ENCODE measurements around the gene WDR82.
"Not testable (repeated sequence)": the region's sequence is repeated elsewhere in the genome, so short reads cannot be mapped to it uniquely, and the experiment has no call there.

WDR82 gene

GRCh38 chr3:52289747-52290595, 11.5 kb upstream of the WDR82 start:
- DNase-seq (ENCODE audit: low read depth) = no peak

GRCh38 chr3:52289338-52289746, 10.9 kb upstream of the WDR82 start:
- DNase-seq (ENCODE audit: low read depth) = no peak

DNA sequence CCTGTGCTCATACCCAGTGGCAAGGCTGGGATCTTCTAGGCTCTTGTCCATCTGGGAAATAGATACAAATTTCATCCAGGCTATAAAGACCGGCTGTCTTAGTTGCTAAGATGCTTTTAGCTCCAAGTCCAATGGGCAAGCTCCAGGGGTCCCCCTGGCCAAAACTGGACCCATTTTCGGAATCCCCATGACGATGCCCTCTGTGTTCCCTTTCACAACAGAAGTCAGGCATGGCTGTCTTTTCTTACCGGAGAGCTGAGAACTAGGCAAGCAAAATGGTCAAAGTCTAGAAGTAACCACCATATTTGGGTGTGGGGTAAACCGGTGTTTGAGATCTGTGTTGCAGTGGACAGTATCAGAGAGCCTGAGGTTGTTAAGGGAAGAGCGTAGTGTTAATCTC, 10.2 kb upstream of the WDR82 start:
- DNase-seq (ENCODE audit: low read depth) = no peak

DNA sequence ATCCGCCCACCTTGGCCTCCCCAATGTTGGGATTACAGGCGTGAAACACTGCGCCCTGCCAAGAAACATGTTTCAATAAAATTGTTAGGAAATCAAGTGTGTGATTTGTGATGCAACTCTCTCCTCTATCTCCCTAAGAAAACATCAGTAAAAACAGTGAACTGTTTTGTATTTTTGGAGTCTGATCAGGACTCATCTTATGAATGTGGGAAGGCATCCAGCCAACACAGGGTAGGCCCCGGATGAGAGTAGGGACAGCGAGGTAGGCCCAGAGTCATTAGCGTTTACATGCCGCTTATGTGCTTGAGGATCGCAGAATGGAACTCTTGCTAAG, 8.3 kb upstream of the WDR82 start:
- no peak for DNase-seq (ENCODE audit: low read depth)

GRCh38 chr3:52284051-52284450, 5.6 kb upstream of the WDR82 start:
- not testable (repeated sequence) for DNase-seq (ENCODE audit: low read depth)

DNA sequence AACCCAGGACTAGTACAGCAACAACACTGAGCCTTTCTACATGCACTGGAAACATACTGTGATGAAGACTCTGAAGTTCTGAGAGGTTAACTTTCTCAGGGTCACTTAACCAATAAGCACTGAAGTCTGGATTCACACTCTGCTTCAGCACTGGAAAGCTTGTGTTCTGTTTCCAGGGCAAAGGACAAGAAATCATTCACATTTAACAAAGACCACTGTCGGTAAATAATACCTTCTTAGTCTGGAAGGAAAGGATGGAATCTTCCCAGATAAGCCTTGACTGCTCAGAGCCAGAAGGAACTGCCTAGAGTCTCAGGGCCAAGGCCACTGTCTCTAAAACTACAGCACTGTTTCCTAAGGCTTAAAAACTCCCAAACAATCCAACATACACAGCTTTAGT, 4.9 kb upstream of the WDR82 start:
- DNase-seq (ENCODE audit: low read depth) = no peak

DNA sequence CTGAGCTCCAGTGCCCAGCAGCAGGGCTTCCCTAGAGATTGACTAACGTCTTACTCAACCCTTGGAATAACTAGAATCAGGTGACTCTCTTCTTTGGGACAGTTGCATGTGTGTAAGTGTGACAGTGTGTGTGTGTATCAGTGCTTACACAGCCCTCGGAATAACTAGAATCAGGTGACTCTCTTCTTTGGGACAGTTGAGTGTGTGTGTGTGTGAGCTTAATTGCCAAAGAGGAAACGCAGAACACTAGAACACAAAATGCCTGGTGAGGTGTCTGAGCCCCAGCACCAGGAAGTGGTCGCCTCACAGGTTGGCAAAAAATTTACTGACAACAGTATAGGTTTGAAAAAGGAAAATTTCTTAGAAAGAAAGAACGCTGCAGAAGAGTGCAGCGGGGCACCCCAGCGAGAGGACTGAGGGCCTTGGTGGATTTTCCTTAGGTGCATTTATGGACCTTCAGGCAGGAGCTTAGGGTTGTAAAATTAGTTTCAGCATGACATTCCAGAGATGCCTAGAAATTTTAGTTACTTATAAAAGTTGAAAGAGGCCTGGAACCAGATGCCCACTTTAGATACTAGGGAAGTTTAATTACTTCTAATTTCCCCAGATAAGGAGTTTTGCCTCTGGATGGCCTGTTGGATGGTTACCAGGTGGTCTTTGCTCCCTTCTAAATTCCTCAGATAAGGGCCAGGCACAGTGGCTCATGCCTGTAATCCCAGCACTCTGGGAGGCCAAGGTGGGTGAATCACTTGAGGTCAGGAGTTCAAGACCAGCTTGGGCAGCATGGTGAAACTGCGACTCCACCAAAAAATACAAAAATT, 3.7 kb upstream of the WDR82 start:
- DNase-seq (ENCODE audit: low read depth) = no peak

DNA sequence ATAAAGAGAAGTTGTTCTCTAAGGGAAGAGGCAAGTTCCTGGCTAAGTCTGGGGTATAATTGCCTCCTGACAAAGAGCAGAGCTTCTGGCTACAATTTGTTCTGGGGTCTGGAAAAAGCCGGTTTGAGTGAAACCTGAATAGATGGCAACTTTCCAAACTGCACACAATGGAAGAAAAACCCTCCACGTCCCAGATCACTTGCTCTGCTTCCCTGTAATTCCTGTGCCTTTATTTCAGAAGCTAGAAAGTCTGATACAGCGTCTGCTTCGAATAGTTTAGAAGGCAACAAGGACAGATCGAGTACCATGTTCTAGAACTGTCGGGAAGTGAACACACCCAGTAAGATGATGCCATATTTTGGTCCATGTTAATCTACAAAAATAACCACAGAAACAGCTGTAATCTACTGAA, 1.6 kb upstream of the WDR82 start:
- no peak for DNase-seq (ENCODE audit: low read depth)

DNA sequence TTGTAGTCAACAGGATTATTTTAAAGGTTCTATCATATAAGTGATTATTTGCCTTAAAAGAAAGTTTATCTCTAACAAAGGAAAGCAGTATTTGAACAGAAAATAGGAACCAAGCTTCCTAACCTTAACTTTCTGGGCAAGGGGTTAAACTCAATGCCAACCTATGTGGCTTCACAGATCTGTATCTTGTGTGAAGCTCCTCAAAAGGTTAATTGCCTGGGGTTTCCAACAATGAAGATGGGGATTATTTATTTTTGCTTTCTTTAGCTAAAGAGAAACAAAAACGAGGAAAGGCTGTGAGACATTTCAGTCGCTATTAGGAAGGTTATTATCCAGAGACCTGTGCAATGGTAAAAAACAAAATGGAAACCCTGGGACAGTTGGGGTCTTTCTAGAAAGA, 1.1 kb upstream of the WDR82 start:
- no peak for DNase-seq (ENCODE audit: low read depth)

DNA sequence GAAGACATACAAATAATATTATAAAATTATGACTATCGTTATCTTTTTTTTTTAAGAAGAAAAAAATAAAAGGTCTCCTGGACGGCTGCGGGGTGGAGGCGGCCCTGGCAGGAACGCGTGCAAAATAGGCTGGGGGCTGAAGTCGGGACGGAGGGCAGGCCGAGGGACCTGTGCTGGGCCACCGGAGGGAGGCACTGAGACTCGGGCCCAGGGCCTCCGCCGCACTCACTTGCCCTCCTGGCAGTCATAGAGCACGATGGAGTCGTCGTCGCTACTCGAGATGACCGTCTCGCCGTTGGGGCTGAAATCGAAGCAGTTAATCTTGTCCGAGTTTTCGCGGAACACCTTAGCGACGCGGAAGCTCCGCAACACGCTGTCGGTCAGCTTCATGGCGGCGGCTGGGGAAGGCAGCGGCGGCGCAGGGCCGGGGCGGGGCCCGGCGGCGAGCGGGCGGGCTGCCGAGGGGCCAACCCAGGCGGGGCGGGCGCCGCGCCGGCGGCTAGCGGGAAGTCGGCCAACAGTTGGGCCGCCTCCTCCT, 408 bp downstream of the WDR82 start:
- DNase-seq (ENCODE audit: low read depth) = peak; percentile 36

DNA sequence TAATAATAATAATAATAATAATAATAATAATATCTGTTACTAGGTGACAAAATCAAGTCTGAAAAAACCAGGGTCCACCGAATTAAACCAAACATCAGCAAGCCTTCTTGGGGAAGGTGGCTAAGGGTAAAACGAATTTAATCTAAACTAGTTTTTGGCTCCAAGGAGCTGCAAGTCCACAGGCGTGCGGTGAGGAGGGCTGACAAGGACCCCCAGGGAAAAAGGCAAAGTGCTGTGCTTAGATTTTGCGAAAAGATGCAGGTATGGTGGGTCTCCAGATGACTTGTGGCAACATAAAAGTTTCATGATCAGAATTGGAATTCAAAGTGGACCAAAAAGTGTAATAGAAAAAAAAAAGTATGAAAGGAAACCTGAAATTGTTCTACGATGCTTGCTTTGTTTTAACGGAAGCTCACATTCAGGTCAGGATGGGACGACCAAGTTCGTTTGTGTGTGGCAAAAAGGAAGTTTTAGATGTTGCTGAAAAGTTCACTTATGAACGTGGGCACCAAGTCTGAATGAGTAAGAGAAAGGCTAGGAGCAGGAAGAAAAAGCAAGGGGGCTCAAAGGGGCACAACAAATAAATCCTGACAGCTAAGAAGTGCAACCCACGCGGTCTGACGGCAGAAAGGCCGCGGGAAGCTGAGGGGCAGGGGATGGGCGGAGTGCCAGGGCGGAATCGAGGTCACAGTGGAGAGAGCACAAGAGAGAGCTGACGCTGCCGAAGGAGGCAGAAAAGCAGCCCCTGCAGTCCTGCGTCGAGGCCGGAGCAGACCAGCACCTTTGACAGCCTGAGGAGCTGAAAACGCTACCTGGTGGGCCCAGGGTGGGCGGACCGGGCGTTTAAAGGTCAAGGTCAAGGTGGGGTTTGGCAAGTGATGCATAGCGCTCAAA, 1.1 kb downstream of the WDR82 start:
- DNase-seq (ENCODE audit: low read depth) = peak; percentile 47

GRCh38 chr3:52274781-52275180, 3.7 kb downstream of the WDR82 start:
- DNase-seq (ENCODE audit: low read depth) = not testable (repeated sequence)

GRCh38 chr3:52272831-52273230, 5.6 kb downstream of the WDR82 start:
- DNase-seq (ENCODE audit: low read depth) = no peak

GRCh38 chr3:52272172-52272571, 6.3 kb downstream of the WDR82 start:
- DNase-seq (ENCODE audit: low read depth) = not testable (repeated sequence)

GRCh38 chr3:52270252-52270754, 8.1 kb downstream of the WDR82 start:
- DNase-seq (ENCODE audit: low read depth) = no peak

- no peak for DNase-seq (ENCODE audit: low read depth)
Observed at GRCh38 chr3:52269776-52270175, 8.7 kb downstream of the WDR82 start.

DNA sequence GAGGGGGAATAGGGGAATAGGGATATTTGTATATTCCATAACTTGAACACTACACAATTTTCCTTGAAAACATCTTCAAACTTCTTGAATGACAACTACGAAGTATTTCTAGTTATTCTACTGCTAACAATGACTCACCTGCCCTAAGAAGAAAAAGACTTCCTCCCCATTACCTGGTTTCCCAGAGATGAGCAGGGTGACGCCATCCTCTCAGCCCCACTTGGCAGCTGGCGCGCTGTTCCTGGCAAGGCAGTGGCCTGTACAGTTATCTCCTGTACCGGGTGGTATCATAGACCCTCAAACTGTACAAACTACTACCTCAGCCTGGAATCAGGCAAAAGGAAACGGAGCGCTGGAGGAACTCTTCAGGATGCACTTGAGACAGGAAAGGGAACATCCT, 10.4 kb downstream of the WDR82 start:
- DNase-seq (ENCODE audit: low read depth) = no peak

GRCh38 chr3:52265387-52265786, 13.1 kb downstream of the WDR82 start:
- no peak for DNase-seq (ENCODE audit: low read depth)

GRCh38 chr3:52262447-52262846, 16.0 kb downstream of the WDR82 start:
- DNase-seq (ENCODE audit: low read depth) = no peak

GRCh38 chr3:52259448-52259847, 19.0 kb downstream of the WDR82 start:
- no peak for DNase-seq (ENCODE audit: low read depth)

DNA sequence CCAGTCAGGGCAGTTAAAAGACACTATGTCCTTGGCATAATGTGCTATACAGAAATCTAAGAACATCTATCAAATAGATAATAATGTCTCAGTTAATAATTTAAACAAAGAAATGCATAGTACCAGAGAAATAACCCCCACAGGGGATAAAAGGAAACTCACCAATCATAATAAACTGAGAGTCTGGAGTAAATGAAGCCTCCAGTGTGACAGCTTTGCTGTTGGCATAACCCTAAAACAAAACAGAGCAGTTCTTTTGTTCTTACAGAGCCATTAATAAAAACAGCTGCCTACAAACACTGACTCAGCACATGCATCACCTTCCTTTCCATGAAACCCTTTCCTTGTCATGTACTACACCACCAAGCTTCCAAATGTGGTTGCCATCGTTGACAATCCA, 19.4 kb downstream of the WDR82 start:
- no peak for DNase-seq (ENCODE audit: low read depth)

DNA sequence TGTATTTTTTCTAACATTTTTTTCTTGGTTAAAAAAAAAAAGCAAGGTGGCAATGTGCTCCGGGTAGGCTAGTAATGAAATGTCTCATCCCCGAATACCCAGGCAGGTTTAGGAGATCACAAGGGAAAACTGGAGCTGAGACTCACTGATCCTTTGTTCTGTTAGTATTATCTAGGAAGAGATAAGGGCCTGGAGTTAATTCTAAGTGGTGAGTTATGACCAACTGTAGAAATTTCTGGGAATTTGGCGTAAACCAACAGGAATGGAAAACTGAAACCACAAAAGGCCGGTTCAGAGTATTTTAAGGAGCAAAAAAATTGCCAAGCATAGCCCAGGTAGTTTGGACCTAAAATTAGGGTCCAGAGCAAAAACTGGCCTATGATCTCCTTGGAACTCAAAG, 20.5 kb downstream of the WDR82 start:
- DNase-seq (ENCODE audit: low read depth) = no peak
